HepG2 (cell line): Measurements from ENCODE around the gene FCGR3B. TPM values are rescaled to one million over a fixed set of nuclear protein-coding genes. Genes with fewer than 3 reads are reported as not detected.
"Not testable (repeated sequence)": the region's sequence is repeated elsewhere in the genome, so short reads cannot be mapped to it uniquely, and the experiment has no call there.

Experiments used
- ATAC-seq: fragments of 200-7000 bp; cut with Tn5 transposase; 3 replicates; pipeline ENCODE4 v1.9.1; 2020; ENCODE audit warnings: mild to moderate bottlenecking, moderate library complexity
- BruUV-seq: library from RNA; stranded (reverse); fragments of 400-500 nt; replicated peaks from 2 replicates; lab custom pipeline; 2021; lab: Mats Ljungman, UMichigan
- CTCF ChIA-PET: fragments of 300-600 bp; formaldehyde crosslinking; extraction: SDS; loops from one replicate; lab custom pipeline; 2021; ENCODE audit warnings: low total read pairs, inconsistent platforms, low intra/inter-chr PET ratio; lab: Yijun Ruan, JAX
- POLR2A ChIA-PET: fragments of 350-600 bp; sonication (Branson Sonifier 250); formaldehyde crosslinking; loops from one replicate; lab custom pipeline; 2020; ENCODE audit warnings: antibody characterized with exemption, inconsistent platforms; lab: Yijun Ruan, JAX
- DNase-seq: peaks from one replicate; pipeline ENCODE4 v3.0.0-alpha.2; 2015; ENCODE audit warnings: low spot score
- FAIRE-seq: peaks from 3 replicates; lab custom pipeline; 2011; peaks lifted over from hg19 to GRCh38; lab: Jason Lieb, UNC
- H2AFZ ChIP-seq: one replicate; pipeline ENCODE4 v1.6.1; 2011; ENCODE audit warnings: low read length, inconsistent platforms
- H3K27ac ChIP-seq: fragments of 300-600 bp; 3 replicates; pipeline ENCODE4 v1.8.0; 2011; ENCODE audit warnings: mixed run types, mild to moderate bottlenecking, mixed read lengths, low read length, inconsistent platforms; ENCODE audit not compliant: insufficient read depth; ENCODE audit errors: extremely low read length
- H3K27me3 ChIP-seq, 2 experiments: fragments of 200-600 bp in 1 of 2; 2 replicates in 1 of 2; 3 replicates in 1 of 2; pipeline versions ENCODE4 v1.6.0 to v1.8.0; 2011; ENCODE audit warnings: low read length in 2 of 2, mild to moderate bottlenecking in 2 of 2, moderate library complexity in 2 of 2, inconsistent platforms in 1 of 2; ENCODE audit not compliant: insufficient read depth in 2 of 2, control insufficient read depth in 1 of 2
- H3K36me3 ChIP-seq, 2 experiments: fragments of 200-600 bp in 1 of 2; replicated peaks in 1 of 2; 2 replicates in 1 of 2; 3 replicates in 1 of 2; pipeline versions ENCODE4 v1.5.1 to v1.8.0; 2011; ENCODE audit warnings: low read length in 2 of 2, inconsistent platforms in 1 of 2; ENCODE audit not compliant: insufficient read depth in 2 of 2, control insufficient read depth in 1 of 2
- H3K4me1 ChIP-seq: 2 replicates; pipeline ENCODE4 v1.5.1; 2012; ENCODE audit warnings: low read length, inconsistent platforms; ENCODE audit not compliant: insufficient read depth
- H3K4me2 ChIP-seq: 2 replicates; pipeline ENCODE4 v1.6.0; 2011; ENCODE audit warnings: low read depth, low read length, inconsistent platforms
- H3K4me3 ChIP-seq, 3 experiments: fragments of 200-600 bp in 1 of 3; sonication (generic), shearing (Covaris generic) in 1 of 3; replicated peaks in 1 of 3; 2 replicates each; pipeline ENCODE4 v1.5.1; 2011 to 2016; ENCODE audit warnings: low read length in 3 of 3, inconsistent platforms in 2 of 3, low read depth in 2 of 3, mild to moderate bottlenecking in 2 of 3, control low read depth in 1 of 3, mixed read lengths in 1 of 3; ENCODE audit not compliant: insufficient read depth in 1 of 3
- H3K79me2 ChIP-seq: one replicate; pipeline ENCODE4 v1.6.1; 2011; ENCODE audit warnings: low read length, inconsistent platforms; ENCODE audit not compliant: insufficient read depth
- H3K9ac ChIP-seq: 2 replicates; pipeline ENCODE4 v1.6.0; 2011; ENCODE audit warnings: mild to moderate bottlenecking, low read depth, low read length, inconsistent platforms; ENCODE audit not compliant: insufficient read depth
- H3K9me3 ChIP-seq: 2 replicates; pipeline ENCODE4 v1.5.1; 2012; ENCODE audit warnings: mild to moderate bottlenecking, low read length
- H4K20me1 ChIP-seq: 2 replicates; pipeline ENCODE4 v1.6.0; 2011; ENCODE audit warnings: inconsistent platforms, mild to moderate bottlenecking, low read length, moderate library complexity; ENCODE audit not compliant: insufficient read depth
- CTCF ChIP-seq: sonication (generic); formaldehyde crosslinking; IDR thresholded peaks from 2 replicates; pipeline ENCODE4 v1.5.0; 2020; ENCODE audit warnings: mild to moderate bottlenecking, missing genetic modification reagents, moderate library complexity
- RAD21 ChIP-seq: fragments of 450-650 bp; formaldehyde crosslinking; IDR thresholded peaks from 2 replicates; pipeline ENCODE4 v1.5.0; 2020; ENCODE audit warnings: mild to moderate bottlenecking
- SMC3 ChIP-seq: IDR thresholded peaks from 2 replicates; pipeline ENCODE4 v1.6.1; 2011; ENCODE audit warnings: low read length, improper control_type of control experiment
- STAG1 ChIP-seq: sonication (generic); formaldehyde crosslinking; IDR thresholded peaks from 2 replicates; pipeline ENCODE4 v1.4.0; 2020; ENCODE audit warnings: missing genetic modification reagents
- WGBS: methylation state at CpG from one replicate; pipeline ENCODE4 v1.1.6; 2017; ENCODE audit warnings: low lambda C conversion rate; 5-methylcytosine and 5-hydroxymethylcytosine counted together
- in situ Hi-C: cut with HindIII; loops from 2 replicates; pipeline ENCODE4 v1.10.0; 2017; ENCODE audit warnings: low pct_unique_long_range_greater_than_20kb; ENCODE audit not compliant: extremely low pct_ligation_motif_present
- intact Hi-C: fragments of 100-400 bp; cut with micrococcal nuclease; formaldehyde crosslinking; loops from one replicate; pipeline ENCODE4 v1.10.0; 2022; ENCODE audit not compliant: unreplicated experiment
- polyA plus RNA-seq, 8 experiments: library from polyadenylated mRNA; depleted of rRNA in 3 of 8; stranded (reverse) in 7 of 8; unstranded in 1 of 8; fragments of >200 nt; fragmentation: Illumina TruSeq in 4 of 8; extraction: Trizol in 4 of 8; gene quantifications; 2 replicates each; pipeline versions ENCODE4 v1.2.1 to v1.2.3, GENCODE V29; 2011 to 2016; ENCODE audit warnings: low read depth in 4 of 8, missing spikeins in 1 of 8, mixed read lengths in 1 of 8; ENCODE audit not compliant: insufficient read depth in 1 of 8
- total RNA-seq, 5 experiments: library from RNA; depleted of rRNA; stranded (reverse); fragments of >200 nt; fragmentation: Illumina TruSeq; extraction: Trizol; gene quantifications; 2 replicates each; pipeline ENCODE4 v1.2.3, GENCODE V29; 2016; ENCODE audit warnings: low read depth in 1 of 5

Gene FCGR3B
- total and polyA plus RNA-seq, 2 of the 13 experiments (the other 11 are each of a cell fraction or from before 2014, with no cell fraction given): not detected

- H3K79me2 ChIP-seq, H3K36me3 ChIP-seq, H3K4me3 ChIP-seq, FAIRE-seq, H3K9ac ChIP-seq, H3K9me3 ChIP-seq, POLR2A ChIA-PET, H4K20me1 ChIP-seq, CTCF ChIA-PET, H3K4me1 ChIP-seq, DNase-seq, H3K27ac ChIP-seq, intact Hi-C loops, H3K27me3 ChIP-seq, H3K4me2 ChIP-seq, ATAC-seq, H2AFZ ChIP-seq, BruUV-seq, in situ Hi-C loops: not testable (repeated sequence)
- 25% methylated on average over 2 of the region's 7 CpGs for WGBS
Measured at GRCh38 chr1:161653541-161653940, 22.6 kb upstream of the FCGR3B start.

GRCh38 chr1:161647507-161648360 lies 16.8 kb upstream of the FCGR3B start:
- POLR2A ChIA-PET: not testable (repeated sequence)

GRCh38 chr1:161644855-161645254 lies 13.9 kb upstream of the FCGR3B start:
- H3K27ac ChIP-seq, H3K4me1 ChIP-seq, FAIRE-seq, BruUV-seq, H3K9ac ChIP-seq, H3K27me3 ChIP-seq, ATAC-seq, H3K36me3 ChIP-seq, H3K9me3 ChIP-seq, H4K20me1 ChIP-seq, intact Hi-C loops, H3K79me2 ChIP-seq, H3K4me2 ChIP-seq, H3K4me3 ChIP-seq, H2AFZ ChIP-seq, CTCF ChIA-PET, DNase-seq, POLR2A ChIA-PET: not testable (repeated sequence)
- in situ Hi-C loops: loop anchor here (10.0 kb wide), 1 partner anchor 100 kb away; the partner anchor contains the start of gene DUSP12
- 0% methylated on average over 1 of the region's 1 CpG for WGBS

More at GRCh38 chr1:161647507-161648360, 16.8 kb upstream of the FCGR3B start:
- in situ Hi-C loops: loop anchor here (10.0 kb wide), 1 partner anchor 97 kb away; the partner anchor contains the start of gene DUSP12
- ATAC-seq: peak; percentile 58
- H3K79me2 ChIP-seq, H2AFZ ChIP-seq, H3K36me3 ChIP-seq, H4K20me1 ChIP-seq, H3K27me3 ChIP-seq, H3K4me2 ChIP-seq, H3K9ac ChIP-seq, FAIRE-seq, H3K27ac ChIP-seq, H3K9me3 ChIP-seq, BruUV-seq, H3K4me1 ChIP-seq, H3K4me3 ChIP-seq: not testable (repeated sequence)
- WGBS: 14% methylated on average over 12 of the region's 13 CpGs
- intact Hi-C loops: loop anchor here (1.0 kb wide), 1 partner anchor 94 kb away; no protein-coding TSS in a partner anchor
- CTCF ChIA-PET: interaction anchor here (1.5 kb wide), 1 partner anchor 94 kb away, joined by 12 read pairs; no protein-coding TSS in a partner anchor
- DNase-seq: peak; percentile 9
- TF ChIP-seq CTCF (CRISPR knock-in tag): peak; percentile 65
- TF ChIP-seq SMC3: peak; percentile 21; the same call in 1 of the 2 replicates
- TF ChIP-seq RAD21: 0 out of 2 replicates have a peak, but pooled peaks have one; percentile 20
- peak; percentile 71 for TF ChIP-seq STAG1
